Skin epidermis (tissue), 12 donors: ENCODE measurements around the gene GAGE12D.
"Not testable (repeated sequence)": the region's sequence is repeated elsewhere in the genome, so short reads cannot be mapped to it uniquely, and the experiment has no call there.

Experiments used
- H3K27ac ChIP-seq, 21 experiments: fragments of 200-600 bp; sonication (generic) in 11 of 21; one replicate each; pipeline ENCODE4 v1.5.0; 2020; ENCODE audit warnings: mild to moderate bottlenecking in 3 of 21, inconsistent platforms in 2 of 21, moderate library complexity in 2 of 21
- H3K4me3 ChIP-seq, 7 experiments: fragments of 200-600 bp; sonication (generic) in 2 of 7; one replicate each; pipeline ENCODE4 v1.5.0; 2020; ENCODE audit warnings: inconsistent platforms in 2 of 7, mild to moderate bottlenecking in 2 of 7, moderate library complexity in 1 of 7

Gene GAGE12D, protein sequence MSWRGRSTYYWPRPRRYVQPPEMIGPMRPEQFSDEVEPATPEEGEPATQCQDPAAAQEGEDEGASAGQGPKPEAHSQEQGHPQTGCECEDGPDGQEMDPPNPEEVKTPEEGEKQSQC

DNA sequence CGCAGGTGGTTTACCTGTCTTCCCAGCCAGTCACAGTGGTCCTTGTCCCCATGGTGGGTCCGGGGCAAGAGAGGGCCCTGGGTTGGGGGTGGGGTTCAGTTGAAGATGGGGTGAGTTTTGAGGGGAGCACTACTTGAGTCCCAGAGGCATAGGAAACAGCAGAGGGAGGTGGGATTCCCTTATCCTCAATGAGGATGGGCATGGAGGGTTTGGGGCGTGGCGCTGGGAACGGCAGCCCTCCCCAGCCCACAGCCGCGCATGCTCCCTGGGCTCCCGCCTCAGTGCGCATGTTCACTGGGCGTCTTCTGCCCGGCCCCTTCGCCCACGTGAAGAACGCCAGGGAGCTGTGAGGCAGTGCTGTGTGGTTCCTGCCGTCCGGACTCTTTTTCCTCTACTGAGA is at the start of gene GAGE12D:
TSS of gene GAGE12D (plus strand) at position 301 of the 400 bp plus-strand sequence. CDS start 1,155 bp downstream, outside the sequence.
- H3K4me3 ChIP-seq, H3K27ac ChIP-seq: not testable (repeated sequence)

DNA sequence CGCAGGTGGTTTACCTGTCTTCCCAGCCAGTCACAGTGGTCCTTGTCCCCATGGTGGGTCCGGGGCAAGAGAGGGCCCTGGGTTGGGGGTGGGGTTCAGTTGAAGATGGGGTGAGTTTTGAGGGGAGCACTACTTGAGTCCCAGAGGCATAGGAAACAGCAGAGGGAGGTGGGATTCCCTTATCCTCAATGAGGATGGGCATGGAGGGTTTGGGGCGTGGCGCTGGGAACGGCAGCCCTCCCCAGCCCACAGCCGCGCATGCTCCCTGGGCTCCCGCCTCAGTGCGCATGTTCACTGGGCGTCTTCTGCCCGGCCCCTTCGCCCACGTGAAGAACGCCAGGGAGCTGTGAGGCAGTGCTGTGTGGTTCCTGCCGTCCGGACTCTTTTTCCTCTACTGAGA is 9.7 kb upstream of the GAGE12D start, which contains the start of gene GAGE12C:
TSS of gene GAGE12C (plus strand) at position 301 of the 400 bp plus-strand sequence. CDS start 1,155 bp downstream, outside the sequence.
- not testable (repeated sequence) for H3K4me3 ChIP-seq

DNA sequence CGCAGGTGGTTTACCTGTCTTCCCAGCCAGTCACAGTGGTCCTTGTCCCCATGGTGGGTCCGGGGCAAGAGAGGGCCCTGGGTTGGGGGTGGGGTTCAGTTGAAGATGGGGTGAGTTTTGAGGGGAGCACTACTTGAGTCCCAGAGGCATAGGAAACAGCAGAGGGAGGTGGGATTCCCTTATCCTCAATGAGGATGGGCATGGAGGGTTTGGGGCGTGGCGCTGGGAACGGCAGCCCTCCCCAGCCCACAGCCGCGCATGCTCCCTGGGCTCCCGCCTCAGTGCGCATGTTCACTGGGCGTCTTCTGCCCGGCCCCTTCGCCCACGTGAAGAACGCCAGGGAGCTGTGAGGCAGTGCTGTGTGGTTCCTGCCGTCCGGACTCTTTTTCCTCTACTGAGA is 9.5 kb downstream of the GAGE12D start, which contains the start of gene GAGE12E:
TSS of gene GAGE12E (plus strand) at position 301 of the 400 bp plus-strand sequence. CDS start 1,155 bp downstream, outside the sequence.
- H3K4me3 ChIP-seq, H3K27ac ChIP-seq: not testable (repeated sequence)

More for the DNA sequence above, 9.7 kb upstream of the GAGE12D start, which contains the start of gene GAGE12C:
- H3K27ac ChIP-seq, result not testable (repeated sequence)

DNA sequence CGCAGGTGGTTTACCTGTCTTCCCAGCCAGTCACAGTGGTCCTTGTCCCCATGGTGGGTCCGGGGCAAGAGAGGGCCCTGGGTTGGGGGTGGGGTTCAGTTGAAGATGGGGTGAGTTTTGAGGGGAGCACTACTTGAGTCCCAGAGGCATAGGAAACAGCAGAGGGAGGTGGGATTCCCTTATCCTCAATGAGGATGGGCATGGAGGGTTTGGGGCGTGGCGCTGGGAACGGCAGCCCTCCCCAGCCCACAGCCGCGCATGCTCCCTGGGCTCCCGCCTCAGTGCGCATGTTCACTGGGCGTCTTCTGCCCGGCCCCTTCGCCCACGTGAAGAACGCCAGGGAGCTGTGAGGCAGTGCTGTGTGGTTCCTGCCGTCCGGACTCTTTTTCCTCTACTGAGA is 19.0 kb downstream of the GAGE12D start, which contains the start of gene GAGE12F:
TSS of gene GAGE12F (plus strand) at position 301 of the 400 bp plus-strand sequence. CDS start 1,155 bp downstream, outside the sequence.
- H3K27ac ChIP-seq, H3K4me3 ChIP-seq: not testable (repeated sequence)

DNA sequence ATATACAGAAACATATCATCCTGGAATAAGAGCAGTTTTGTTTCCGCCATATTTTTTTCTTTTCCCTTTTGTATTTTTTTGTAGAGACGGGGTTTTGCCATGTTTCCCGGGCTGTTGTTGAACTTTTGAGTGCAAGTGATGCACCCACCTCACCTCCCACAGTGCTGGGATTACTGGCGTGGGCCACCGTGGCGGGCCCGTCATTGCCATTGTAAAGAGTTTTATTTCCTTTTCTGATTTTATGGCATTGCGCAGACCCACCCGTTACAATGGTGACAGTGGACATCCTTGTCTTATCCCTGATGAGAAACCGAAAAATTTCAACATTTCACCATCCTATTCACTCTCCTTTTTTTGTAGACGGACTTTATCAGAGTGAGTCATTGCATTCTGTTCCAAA is 27.2 kb downstream of the GAGE12D start:
- not testable (repeated sequence) for H3K27ac ChIP-seq, H3K4me3 ChIP-seq

DNA sequence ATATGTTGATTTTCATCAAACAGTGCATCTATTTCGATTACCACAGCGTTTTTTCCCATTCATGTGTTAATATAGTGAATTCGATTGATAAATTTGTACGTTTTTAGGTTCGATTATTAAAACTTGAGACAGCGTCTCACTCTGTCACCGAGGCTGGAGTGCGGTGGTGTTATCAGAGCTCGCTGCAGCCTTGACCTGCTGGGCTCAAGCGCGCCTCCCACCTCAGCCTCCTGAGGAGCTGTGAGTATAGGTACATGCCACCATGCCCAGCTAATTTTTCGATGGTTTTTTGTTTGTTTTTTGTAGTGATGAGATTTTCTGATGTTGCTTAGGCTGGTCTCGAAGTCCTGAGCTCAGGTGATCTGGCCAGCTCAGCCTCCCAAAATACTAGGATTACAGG is 27.6 kb downstream of the GAGE12D start:
- H3K27ac ChIP-seq, H3K4me3 ChIP-seq: not testable (repeated sequence)

DNA sequence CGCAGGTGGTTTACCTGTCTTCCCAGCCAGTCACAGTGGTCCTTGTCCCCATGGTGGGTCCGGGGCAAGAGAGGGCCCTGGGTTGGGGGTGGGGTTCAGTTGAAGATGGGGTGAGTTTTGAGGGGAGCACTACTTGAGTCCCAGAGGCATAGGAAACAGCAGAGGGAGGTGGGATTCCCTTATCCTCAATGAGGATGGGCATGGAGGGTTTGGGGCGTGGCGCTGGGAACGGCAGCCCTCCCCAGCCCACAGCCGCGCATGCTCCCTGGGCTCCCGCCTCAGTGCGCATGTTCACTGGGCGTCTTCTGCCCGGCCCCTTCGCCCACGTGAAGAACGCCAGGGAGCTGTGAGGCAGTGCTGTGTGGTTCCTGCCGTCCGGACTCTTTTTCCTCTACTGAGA is 28.6 kb downstream of the GAGE12D start, which contains the start of gene GAGE12G:
TSS of gene GAGE12G (plus strand) at position 301 of the 400 bp plus-strand sequence. CDS start 1,155 bp downstream, outside the sequence.
- not testable (repeated sequence) for H3K27ac ChIP-seq, H3K4me3 ChIP-seq

DNA sequence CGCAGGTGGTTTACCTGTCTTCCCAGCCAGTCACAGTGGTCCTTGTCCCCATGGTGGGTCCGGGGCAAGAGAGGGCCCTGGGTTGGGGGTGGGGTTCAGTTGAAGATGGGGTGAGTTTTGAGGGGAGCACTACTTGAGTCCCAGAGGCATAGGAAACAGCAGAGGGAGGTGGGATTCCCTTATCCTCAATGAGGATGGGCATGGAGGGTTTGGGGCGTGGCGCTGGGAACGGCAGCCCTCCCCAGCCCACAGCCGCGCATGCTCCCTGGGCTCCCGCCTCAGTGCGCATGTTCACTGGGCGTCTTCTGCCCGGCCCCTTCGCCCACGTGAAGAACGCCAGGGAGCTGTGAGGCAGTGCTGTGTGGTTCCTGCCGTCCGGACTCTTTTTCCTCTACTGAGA is 38.1 kb downstream of the GAGE12D start, which contains the start of gene GAGE12H:
TSS of gene GAGE12H (plus strand) at position 301 of the 400 bp plus-strand sequence. CDS start 1,155 bp downstream, outside the sequence.
- H3K27ac ChIP-seq, H3K4me3 ChIP-seq: not testable (repeated sequence)

DNA sequence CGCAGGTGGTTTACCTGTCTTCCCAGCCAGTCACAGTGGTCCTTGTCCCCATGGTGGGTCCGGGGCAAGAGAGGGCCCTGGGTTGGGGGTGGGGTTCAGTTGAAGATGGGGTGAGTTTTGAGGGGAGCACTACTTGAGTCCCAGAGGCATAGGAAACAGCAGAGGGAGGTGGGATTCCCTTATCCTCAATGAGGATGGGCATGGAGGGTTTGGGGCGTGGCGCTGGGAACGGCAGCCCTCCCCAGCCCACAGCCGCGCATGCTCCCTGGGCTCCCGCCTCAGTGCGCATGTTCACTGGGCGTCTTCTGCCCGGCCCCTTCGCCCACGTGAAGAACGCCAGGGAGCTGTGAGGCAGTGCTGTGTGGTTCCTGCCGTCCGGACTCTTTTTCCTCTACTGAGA is 47.7 kb downstream of the GAGE12D start, which contains the start of gene GAGE2A:
TSS of gene GAGE2A (plus strand) at position 301 of the 400 bp plus-strand sequence. CDS start 1,155 bp downstream, outside the sequence.
- H3K4me3 ChIP-seq, H3K27ac ChIP-seq: not testable (repeated sequence)

DNA sequence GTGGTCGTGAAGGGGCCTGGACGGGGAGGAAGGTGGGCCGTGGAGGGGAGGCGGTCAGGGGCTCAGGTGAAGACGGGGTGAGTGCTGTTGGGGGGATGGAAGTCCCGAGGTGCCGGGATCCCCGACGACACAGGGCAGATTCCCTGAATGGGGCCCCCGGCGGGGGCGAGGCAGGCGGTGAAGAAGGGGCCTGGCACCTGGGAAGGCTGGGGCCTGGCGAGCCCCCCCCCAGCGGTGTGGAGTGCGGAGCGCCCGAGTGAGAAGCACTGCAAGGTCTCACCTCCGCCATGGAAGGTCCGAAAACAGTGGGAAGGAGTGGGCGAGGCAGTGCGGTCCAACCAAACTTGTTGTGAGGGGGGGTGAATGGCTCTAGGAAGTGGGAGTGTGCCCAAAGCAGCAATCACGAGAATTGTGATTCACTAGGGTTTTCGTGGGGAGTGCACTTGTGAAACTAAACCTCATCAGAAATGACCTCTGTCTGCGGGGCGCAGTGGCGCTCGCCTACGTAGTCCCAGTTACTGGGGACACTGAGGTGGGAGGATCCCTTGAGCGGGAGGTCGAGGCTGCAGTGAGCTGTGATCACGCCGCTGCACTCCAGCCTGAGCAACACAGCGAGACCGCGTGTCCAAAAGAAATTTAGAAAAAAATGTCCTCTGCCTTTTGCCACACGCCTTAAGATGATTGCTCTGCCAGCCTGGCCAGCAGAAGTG is 48.4 kb downstream of the GAGE12D start:
- not testable (repeated sequence) for H3K27ac ChIP-seq, H3K4me3 ChIP-seq

DNA sequence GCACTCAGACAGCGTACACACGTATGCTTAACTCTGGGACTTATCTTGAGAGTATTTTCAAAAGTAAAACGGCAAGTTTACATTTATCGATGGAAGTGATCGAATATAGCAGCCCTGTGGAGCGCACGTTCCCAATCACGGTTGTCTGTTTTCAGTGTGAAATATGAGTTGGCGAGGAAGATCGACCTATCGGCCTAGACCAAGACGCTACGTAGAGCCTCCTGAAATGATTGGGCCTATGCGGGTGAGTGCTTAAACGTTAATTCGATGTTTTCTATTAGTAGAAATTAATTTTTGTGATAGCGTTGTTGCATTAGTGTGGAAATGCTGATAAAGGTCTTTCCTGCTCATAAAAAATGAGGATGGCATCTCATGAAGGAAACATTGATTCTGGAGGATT is 49.0 kb downstream of the GAGE12D start:
- not testable (repeated sequence) for H3K4me3 ChIP-seq, H3K27ac ChIP-seq
